SK-N-SH treated with all-trans-retinoic acid at 6 μM for 48 hours (cell line): ENCODE measurements around the gene SPOCD1.

Source experiments
- BACH2 ChIP-seq: fragments of 250-450 bp; sonication (Bioruptor Pico); IDR thresholded peaks from 2 replicates; pipeline ENCODE4 v1.9.0; 2021; ENCODE audit warnings: mild to moderate bottlenecking, borderline replicate concordance
- CREB5 ChIP-seq: fragments of 250-450 bp; sonication (Bioruptor Pico); IDR thresholded peaks from 2 replicates; pipeline ENCODE4 v1.5.1; 2020; ENCODE audit warnings: low read depth, mild to moderate bottlenecking, moderate library complexity
- ISL1 ChIP-seq: fragments of 250-450 bp; sonication (Bioruptor Pico); IDR thresholded peaks from 2 replicates; pipeline ENCODE4 v2.1.2; 2022; ENCODE audit warnings: mild to moderate bottlenecking, moderate library complexity
- POU6F1 ChIP-seq: fragments of 250-450 bp; sonication (Bioruptor Pico); IDR thresholded peaks from 2 replicates; pipeline ENCODE4 v1.8.0; 2021; ENCODE audit warnings: low read depth, mild to moderate bottlenecking, moderate library complexity, borderline replicate concordance
- TOX ChIP-seq: fragments of 250-450 bp; sonication (Bioruptor Pico); IDR thresholded peaks from 2 replicates; pipeline ENCODE4 v1.8.0; 2021; ENCODE audit warnings: mild to moderate bottlenecking, moderate library complexity, borderline replicate concordance
- ZFP3 ChIP-seq: fragments of 250-450 bp; sonication (Bioruptor Pico); IDR thresholded peaks from 2 replicates; pipeline ENCODE4 v1.5.0; 2020; ENCODE audit warnings: mild to moderate bottlenecking, moderate library complexity
- ZFP30 ChIP-seq: fragments of 450-650 bp; formaldehyde crosslinking; IDR thresholded peaks from 2 replicates; pipeline ENCODE4 v1.5.0; 2022; ENCODE audit warnings: mild to moderate bottlenecking, moderate library complexity
- ZNF565 ChIP-seq: fragments of 450-650 bp; formaldehyde crosslinking; conservative IDR thresholded peaks from 2 replicates; pipeline ENCODE4 v1.5.0; 2020; ENCODE audit warnings: low read depth, mild to moderate bottlenecking, moderate library complexity

DNA sequence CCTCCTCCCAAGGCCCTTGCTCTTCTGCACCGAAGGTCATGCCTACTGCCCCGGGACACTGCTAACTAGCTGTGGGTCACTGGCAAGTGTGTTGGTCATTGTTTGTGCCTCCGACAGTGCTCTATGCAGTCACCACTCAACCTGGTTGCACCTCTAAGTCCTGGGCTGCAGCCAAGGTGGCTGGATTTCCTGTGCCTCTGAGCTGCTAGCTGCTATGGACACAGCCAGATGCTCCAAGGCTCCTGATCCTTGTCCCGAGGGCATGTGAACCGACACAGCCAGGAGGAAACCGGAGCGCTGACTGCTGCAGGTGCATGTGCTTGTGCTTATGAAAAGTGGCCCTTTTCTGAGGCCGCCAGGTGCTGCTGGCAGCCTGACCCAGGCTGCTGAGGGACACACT, 14.7 kb upstream of the SPOCD1 start:
- TF ChIP-seq ZNF565 (no peak), ZFP30 (CRISPR knock-in tag) (no peak), POU6F1 (CRISPR knock-in tag) (no peak), CREB5 (no peak), ZFP3 (CRISPR knock-in tag) (no peak), BACH2 (CRISPR knock-in tag) (no peak), ISL1 (CRISPR knock-in tag) (no peak), TOX (CRISPR knock-in tag) (no peak)
